Karpas-422 (cell line): ENCODE data around the gene MYO3A. TPM values are rescaled to one million over a fixed set of nuclear protein-coding genes. Genes with fewer than 3 reads are reported as not detected.

Experiments
- DNase-seq: peaks from one replicate; pipeline ENCODE4 v3.0.0-alpha.2; 2015
- H2AFZ ChIP-seq: fragments of 200-600 bp; sonication (generic); 2 replicates; pipeline ENCODE4 v1.6.1; 2014; ENCODE audit warnings: antibody characterized with exemption, low read length, mixed read lengths
- H3K27ac ChIP-seq: fragments of 200-600 bp; sonication (generic); 2 replicates; pipeline ENCODE4 v1.5.1; 2014; ENCODE audit warnings: mild to moderate bottlenecking, low read length, moderate library complexity
- H3K27me3 ChIP-seq: fragments of 200-600 bp; sonication (generic); 2 replicates; pipeline ENCODE4 v1.6.1; 2014; ENCODE audit warnings: low read length, mixed read lengths
- H3K36me3 ChIP-seq: fragments of 200-600 bp; sonication (generic); 2 replicates; pipeline ENCODE4 v1.6.1; 2014; ENCODE audit warnings: low read length, mixed read lengths; ENCODE audit not compliant: insufficient read depth
- H3K4me1 ChIP-seq: fragments of 200-600 bp; sonication (generic); 2 replicates; pipeline ENCODE4 v1.6.1; 2014; ENCODE audit warnings: mild to moderate bottlenecking, low read length, mixed read lengths
- H3K4me2 ChIP-seq: fragments of 200-600 bp; sonication (generic); 2 replicates; pipeline ENCODE4 v1.6.1; 2014; ENCODE audit warnings: low read length, low read depth, mild to moderate bottlenecking; ENCODE audit not compliant: poor library complexity, severe bottlenecking
- H3K4me3 ChIP-seq: fragments of 200-600 bp; sonication (generic); 2 replicates; pipeline ENCODE4 v1.5.1; 2014; ENCODE audit warnings: mild to moderate bottlenecking, antibody characterized with exemption, low read length, mixed read lengths
- H3K79me2 ChIP-seq: fragments of 200-600 bp; sonication (generic); 2 replicates; pipeline ENCODE4 v1.6.1; 2014; ENCODE audit warnings: mild to moderate bottlenecking, low read length, mixed read lengths
- H3K9ac ChIP-seq: fragments of 200-600 bp; sonication (generic); 2 replicates; pipeline ENCODE4 v1.6.0; 2014; ENCODE audit warnings: low read length
- H3K9me2 ChIP-seq: fragments of 200-600 bp; sonication (generic), shearing (Covaris generic); replicated peaks from 2 replicates; pipeline ENCODE4 v1.6.0; 2014; ENCODE audit warnings: mild to moderate bottlenecking, low read length, moderate library complexity; ENCODE audit not compliant: insufficient read depth
- H3K9me3 ChIP-seq: fragments of 300-700, 200-600 bp; sonication (generic); 2 replicates; pipeline ENCODE4 v1.6.1; 2014; ENCODE audit warnings: low read length, mixed read lengths
- H4K20me1 ChIP-seq: fragments of 200-600 bp; sonication (generic); 2 replicates; pipeline ENCODE4 v1.6.1; 2014; ENCODE audit warnings: mild to moderate bottlenecking, antibody characterized with exemption, low read length, low read depth; ENCODE audit not compliant: insufficient read depth
- total RNA-seq: library from RNA; depleted of rRNA; stranded (reverse); fragments of >200 nt; shearing (Covaris generic); gene quantifications from 2 replicates; pipeline ENCODE4 v1.2.3, GENCODE V29; 2014; ENCODE audit warnings: low replicate concordance

MYO3A gene
- total RNA-seq, 1 experiment from 2014 or later = not detected

GRCh38 chr10:26029858-26030257 is 95.8 kb downstream of the MYO3A start:
- Histone ChIP-seq H3K9me2 (no peaks in the 10 kb centered on the region), H2AFZ (no peak overlapping the region), H4K20me1 (no peaks in the 10 kb centered on the region), H3K4me1 (peaks cover 4% of the 10 kb centered on the region; the same call in 1 of the 2 replicates), H3K27ac (no peak overlapping the region), H3K9me3 (no peaks in the 10 kb centered on the region), H3K4me3 (no peak overlapping the region), H3K27me3 (no peaks in the 10 kb centered on the region), H3K4me2 (no peak overlapping the region), H3K9ac (no peak overlapping the region), H3K79me2 (no peaks in the 10 kb centered on the region), H3K36me3 (no peaks in the 10 kb centered on the region)
- no peak for DNase-seq

GRCh38 chr10:26031300-26031699 is 97.3 kb downstream of the MYO3A start:
- Histone ChIP-seq H3K79me2 (no peaks in the 10 kb centered on the region), H3K27ac (no peak overlapping the region), H3K27me3 (no peaks in the 10 kb centered on the region), H3K4me2 (no peak overlapping the region), H3K9me2 (no peaks in the 10 kb centered on the region), H3K9ac (no peak overlapping the region), H4K20me1 (no peaks in the 10 kb centered on the region), H3K4me1 (no peaks in the 10 kb centered on the region), H3K9me3 (no peaks in the 10 kb centered on the region), H2AFZ (no peak overlapping the region), H3K4me3 (no peak overlapping the region), H3K36me3 (no peaks in the 10 kb centered on the region)
- DNase-seq = no peak

GRCh38 chr10:26043469-26043868 is 109.4 kb downstream of the MYO3A start:
- no peaks in the 10 kb centered on the region for H3K9me2 ChIP-seq
- H3K79me2 ChIP-seq = no peaks in the 10 kb centered on the region
- no peaks in the 10 kb centered on the region for H3K36me3 ChIP-seq

GRCh38 chr10:26044141-26044749 is 110.2 kb downstream of the MYO3A start:
- no peak for DNase-seq
- Histone ChIP-seq H3K4me1 (no peaks in the 10 kb centered on the region), H3K4me3 (no peak overlapping the region), H3K4me2 (no peak overlapping the region), H3K9me2 (no peaks in the 10 kb centered on the region), H3K36me3 (no peaks in the 10 kb centered on the region), H3K27me3 (no peaks in the 10 kb centered on the region), H3K79me2 (no peaks in the 10 kb centered on the region), H3K27ac (no peak overlapping the region), H4K20me1 (no peaks in the 10 kb centered on the region), H3K9me3 (no peaks in the 10 kb centered on the region), H2AFZ (no peak overlapping the region), H3K9ac (no peak overlapping the region)

More at GRCh38 chr10:26043469-26043868, 109.4 kb downstream of the MYO3A start:
- H3K9ac ChIP-seq = no peak overlapping the region
- H4K20me1 ChIP-seq = no peaks in the 10 kb centered on the region
- H3K27ac ChIP-seq = no peak overlapping the region
- no peaks in the 10 kb centered on the region for H3K27me3 ChIP-seq
- H3K4me2 ChIP-seq = no peak overlapping the region
- H3K4me1 ChIP-seq = no peaks in the 10 kb centered on the region
- no peaks in the 10 kb centered on the region for H3K9me3 ChIP-seq
- H2AFZ ChIP-seq = no peak overlapping the region
- no peak for DNase-seq
- H3K4me3 ChIP-seq = no peak overlapping the region

- H3K9me3 ChIP-seq = no peaks in the 10 kb centered on the region
- H3K27ac ChIP-seq = no peak overlapping the region
- no peak overlapping the region for H3K4me2 ChIP-seq
- H3K27me3 ChIP-seq = no peaks in the 10 kb centered on the region
- no peaks in the 10 kb centered on the region for H3K79me2 ChIP-seq
- no peak overlapping the region for H2AFZ ChIP-seq
- H3K9ac ChIP-seq = no peak overlapping the region
- no peaks in the 10 kb centered on the region for H4K20me1 ChIP-seq
- H3K9me2 ChIP-seq = no peaks in the 10 kb centered on the region
- DNase-seq = no peak
- no peaks in the 10 kb centered on the region for H3K4me1 ChIP-seq
- H3K36me3 ChIP-seq = no peaks in the 10 kb centered on the region
- no peak overlapping the region for H3K4me3 ChIP-seq
Observed at GRCh38 chr10:26046073-26046700, 112.2 kb downstream of the MYO3A start.

GRCh38 chr10:26048756-26049155 is 114.7 kb downstream of the MYO3A start:
- Histone ChIP-seq H4K20me1 (no peaks in the 10 kb centered on the region), H3K9me2 (no peaks in the 10 kb centered on the region), H3K4me2 (no peak overlapping the region), H3K36me3 (no peaks in the 10 kb centered on the region), H3K4me3 (no peak overlapping the region), H2AFZ (no peak overlapping the region), H3K27ac (no peak overlapping the region), H3K79me2 (no peaks in the 10 kb centered on the region), H3K9ac (no peak overlapping the region), H3K9me3 (no peaks in the 10 kb centered on the region), H3K27me3 (no peaks in the 10 kb centered on the region), H3K4me1 (no peaks in the 10 kb centered on the region)
- DNase-seq = no peak

GRCh38 chr10:26052326-26052725 is 118.3 kb downstream of the MYO3A start:
- Histone ChIP-seq H3K27me3 (no peaks in the 10 kb centered on the region), H3K9me2 (no peaks in the 10 kb centered on the region), H2AFZ (no peak overlapping the region), H3K27ac (no peak overlapping the region), H3K4me1 (no peaks in the 10 kb centered on the region), H3K36me3 (no peaks in the 10 kb centered on the region), H4K20me1 (no peaks in the 10 kb centered on the region), H3K4me2 (no peak overlapping the region), H3K9ac (no peak overlapping the region), H3K9me3 (no peaks in the 10 kb centered on the region), H3K79me2 (no peaks in the 10 kb centered on the region), H3K4me3 (no peak overlapping the region)
- DNase-seq = no peak

- no peak overlapping the region for H3K4me2 ChIP-seq
- DNase-seq = no peak
- H3K79me2 ChIP-seq = no peaks in the 10 kb centered on the region
- no peak overlapping the region for H3K4me3 ChIP-seq
- no peaks in the 10 kb centered on the region for H3K4me1 ChIP-seq
- no peak overlapping the region for H3K27ac ChIP-seq
- H3K9me2 ChIP-seq = no peaks in the 10 kb centered on the region
- no peaks in the 10 kb centered on the region for H3K9me3 ChIP-seq
- no peaks in the 10 kb centered on the region for H4K20me1 ChIP-seq
- no peak overlapping the region for H3K9ac ChIP-seq
- H2AFZ ChIP-seq = no peak overlapping the region
- H3K27me3 ChIP-seq = no peaks in the 10 kb centered on the region
- no peaks in the 10 kb centered on the region for H3K36me3 ChIP-seq
Observed at GRCh38 chr10:26057466-26057865, 123.4 kb downstream of the MYO3A start.
